ENCODE measurements around the gene PTPN2.
"Not testable (repeated sequence)": the region's sequence is repeated elsewhere in the genome, so short reads cannot be mapped to it uniquely, and the experiment has no call there.

The PTPN2 gene

DNA sequence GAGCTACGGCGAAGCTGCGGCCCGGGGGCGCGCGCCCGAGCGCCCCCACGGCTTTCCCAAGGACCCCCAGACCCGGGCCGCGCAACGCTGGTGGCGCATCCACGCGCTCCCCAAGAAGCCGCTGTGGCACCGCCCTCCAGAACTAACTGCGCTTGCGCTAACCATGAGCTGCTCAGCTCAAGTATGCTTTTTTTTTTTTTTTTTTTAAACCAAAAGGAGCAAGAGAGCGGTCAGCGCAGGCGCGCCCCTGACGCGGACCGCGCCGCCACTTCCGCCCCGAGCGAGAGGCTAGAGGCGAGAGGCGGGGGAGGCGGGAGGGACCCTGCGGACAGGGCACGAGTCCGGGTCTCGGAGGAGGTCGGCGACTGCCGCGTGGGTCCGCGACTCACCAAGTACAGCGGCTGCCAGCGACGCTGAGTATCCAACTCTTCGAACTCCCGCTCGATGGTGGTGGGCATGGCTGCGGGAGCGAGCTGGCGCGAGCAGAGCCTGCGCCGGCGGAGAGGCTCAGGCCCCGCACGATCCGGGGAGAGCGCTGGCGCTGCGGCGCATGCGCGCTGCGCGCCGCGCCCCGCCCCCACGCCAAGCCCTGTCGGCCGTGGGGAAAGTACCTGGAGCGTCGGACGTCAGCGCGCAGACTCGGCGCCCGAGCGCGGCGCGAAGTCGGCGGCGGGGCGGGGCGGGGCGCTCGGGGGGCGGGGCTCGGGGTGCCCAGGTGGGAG is at the start of gene PTPN2:
Gene PTPN2 (minus strand): TSS at position 554 of the 722 bp plus-strand sequence. CDS start 96 bp downstream, at position 458.
- DNase-seq (ENCODE audit: low read depth in 2 of 2) = peak; percentile 86 to 88

DNA sequence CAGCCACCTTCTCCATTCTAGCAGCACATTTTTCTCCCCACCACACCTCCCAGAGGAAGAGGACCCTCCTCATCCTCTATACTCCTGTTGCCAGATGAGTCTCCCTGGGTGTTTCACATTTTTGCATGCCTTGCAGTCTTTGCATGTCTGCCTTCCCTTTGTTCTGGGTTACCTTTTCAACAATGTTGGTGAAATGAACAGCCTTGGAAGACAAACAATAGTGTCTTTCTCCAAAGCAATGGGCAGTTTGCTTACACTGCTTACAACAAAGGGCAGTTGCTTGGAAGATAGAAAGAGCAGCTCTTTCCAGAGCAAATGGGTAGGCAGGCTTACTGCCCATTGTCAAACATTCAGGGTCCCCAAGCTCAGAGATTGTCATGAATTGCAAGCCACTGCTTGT is 49.3 kb upstream of the PTPN2 start:
- no peak for DNase-seq (ENCODE audit: low read depth in 2 of 2)

DNA sequence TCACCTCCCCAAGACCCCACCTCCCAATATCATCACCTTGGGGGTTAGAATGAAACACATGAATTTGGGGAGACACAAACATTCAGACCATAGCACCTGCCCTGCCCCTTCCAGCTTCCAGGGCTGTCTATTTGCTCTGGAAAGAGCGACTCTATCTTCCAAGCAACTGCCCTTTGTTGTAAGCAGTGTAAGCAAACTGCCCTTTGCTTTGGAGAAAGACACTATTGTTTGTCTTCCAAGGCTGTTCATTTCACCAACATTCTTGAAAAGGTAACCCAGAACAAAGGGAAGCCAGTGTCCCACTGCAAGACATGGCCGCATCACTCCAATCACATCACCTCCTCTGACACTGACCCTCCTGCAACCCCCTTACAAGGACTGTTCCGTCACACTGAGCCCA is 46.9 kb upstream of the PTPN2 start:
- no peak for DNase-seq (ENCODE audit: low read depth in 2 of 2)

DNA sequence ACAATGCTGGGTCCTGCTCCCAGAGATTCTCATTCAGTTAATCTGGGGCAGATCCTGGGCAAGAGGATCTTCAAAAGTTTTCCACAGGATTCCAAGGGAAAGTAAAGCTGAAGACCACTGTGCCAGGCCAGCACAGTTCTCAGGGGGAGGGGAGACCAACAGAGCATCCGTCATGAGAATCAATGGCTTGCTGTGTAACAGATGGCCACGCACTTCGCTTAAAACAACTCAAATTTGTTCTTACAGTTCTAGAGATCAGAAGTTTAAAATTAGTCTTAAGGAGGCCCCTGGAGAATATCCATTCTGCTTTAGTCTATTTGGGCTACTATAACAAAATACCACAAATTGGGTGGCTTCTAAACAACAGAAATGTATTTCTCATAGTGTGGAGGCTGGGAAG is 46.3 kb upstream of the PTPN2 start:
- no peak for DNase-seq (ENCODE audit: low read depth in 2 of 2)

DNA sequence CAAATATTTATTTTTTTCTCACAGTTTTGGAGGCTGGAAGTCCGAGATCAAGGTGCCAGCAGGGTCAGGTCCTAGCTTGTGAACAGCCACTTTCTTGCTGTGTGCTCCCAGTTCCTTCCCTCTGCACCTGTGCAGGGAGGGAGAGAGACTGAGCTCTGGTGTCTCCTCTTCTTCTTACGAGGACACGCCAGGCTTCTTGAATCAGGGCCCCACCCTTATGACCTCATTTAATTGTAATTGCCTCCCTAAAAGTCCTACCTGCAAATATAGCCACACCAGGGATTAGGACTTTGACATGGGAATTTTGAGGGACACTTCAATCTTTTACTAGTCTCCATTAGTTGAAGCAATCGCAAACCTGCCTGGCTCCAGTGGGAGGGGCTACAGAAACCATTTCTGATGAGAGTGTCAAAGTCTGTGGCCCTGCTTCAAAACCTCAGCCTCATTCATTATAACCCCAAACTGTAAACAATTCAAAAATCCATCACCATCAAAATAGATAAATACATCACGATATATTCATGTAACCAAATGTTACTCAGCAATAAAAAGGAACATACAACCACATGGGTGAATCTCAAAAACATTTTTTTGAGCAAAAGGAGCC is 45.5 kb upstream of the PTPN2 start:
- no peak for DNase-seq (ENCODE audit: low read depth in 2 of 2)

DNA sequence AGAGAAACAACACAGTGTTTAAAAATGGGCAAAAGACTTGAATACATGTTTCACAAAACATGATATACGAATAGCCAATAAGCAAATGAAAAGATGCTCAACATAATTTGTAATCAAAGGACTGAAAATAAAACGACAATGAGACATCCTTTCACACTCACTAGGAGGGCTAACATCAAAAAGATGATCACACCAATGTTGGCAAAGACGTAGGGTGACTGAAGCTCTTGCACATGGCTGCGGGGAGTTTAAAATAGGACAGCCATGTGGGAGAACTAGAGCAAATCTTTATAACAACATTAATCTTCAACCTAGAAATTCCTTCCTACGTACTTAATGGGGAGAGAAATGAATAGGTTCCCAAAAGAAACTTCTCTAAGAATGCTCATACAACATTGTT is 44.6 kb upstream of the PTPN2 start:
- no peak for DNase-seq (ENCODE audit: low read depth in 2 of 2)

DNA sequence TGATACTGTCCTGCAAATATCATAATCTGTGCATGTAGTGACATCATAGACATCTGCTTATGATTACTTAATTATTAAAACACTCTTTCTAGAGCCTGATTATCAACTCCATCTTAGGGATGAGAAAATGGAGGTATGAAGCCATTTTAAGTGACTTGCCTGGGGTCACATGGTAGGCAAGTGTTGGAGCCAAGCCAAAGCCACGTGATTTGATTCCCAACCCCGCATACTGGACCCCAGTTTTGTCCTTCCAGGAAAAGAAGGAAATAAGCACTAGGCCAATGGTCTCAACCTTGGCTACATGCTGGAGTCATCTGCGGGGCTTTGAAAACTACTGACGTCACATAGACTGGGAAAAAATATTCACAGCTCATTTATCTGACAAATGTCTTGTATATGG is 44.2 kb upstream of the PTPN2 start:
- DNase-seq (ENCODE audit: low read depth in 2 of 2) = no peak

DNA sequence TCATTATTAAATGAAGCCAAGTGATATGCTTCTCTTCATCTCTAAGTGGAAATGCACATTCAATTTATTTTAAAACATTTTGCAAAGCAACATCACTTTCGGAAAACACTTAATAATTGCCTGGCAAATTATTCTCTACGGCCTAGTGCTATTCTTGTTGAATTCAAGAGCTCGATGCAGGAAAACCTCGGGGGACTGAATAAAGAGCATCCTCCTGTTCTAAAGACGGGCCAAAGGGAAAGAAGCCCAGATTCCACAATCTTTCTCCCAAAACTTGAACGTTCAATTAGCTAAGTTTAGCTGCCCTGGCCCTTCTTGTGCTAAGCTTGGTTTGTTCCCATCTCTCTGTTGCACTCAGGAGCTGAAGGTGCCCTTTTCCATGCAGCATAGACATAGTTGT is 40.6 kb upstream of the PTPN2 start:
- no peak for DNase-seq (ENCODE audit: low read depth in 2 of 2)

DNA sequence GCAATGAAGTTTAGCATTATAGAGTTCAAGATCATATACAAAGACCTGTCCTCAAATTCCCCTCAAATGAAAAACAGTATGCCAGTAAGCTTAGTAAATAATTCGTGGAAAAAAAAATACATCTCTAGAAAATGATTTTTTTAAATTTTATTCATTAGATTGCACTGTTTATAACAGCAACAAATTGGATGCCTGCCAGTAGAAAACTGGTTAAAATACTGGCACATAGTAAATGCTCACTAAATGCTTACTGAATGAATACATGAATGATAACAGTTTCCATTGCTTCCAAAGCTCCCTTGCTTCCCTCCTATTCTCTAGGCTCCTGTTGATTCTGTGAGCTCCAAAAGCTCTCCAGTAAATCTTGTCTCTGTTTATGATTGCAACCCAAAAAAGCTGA is 38.2 kb upstream of the PTPN2 start:
- DNase-seq (ENCODE audit: low read depth in 2 of 2) = no peak

DNA sequence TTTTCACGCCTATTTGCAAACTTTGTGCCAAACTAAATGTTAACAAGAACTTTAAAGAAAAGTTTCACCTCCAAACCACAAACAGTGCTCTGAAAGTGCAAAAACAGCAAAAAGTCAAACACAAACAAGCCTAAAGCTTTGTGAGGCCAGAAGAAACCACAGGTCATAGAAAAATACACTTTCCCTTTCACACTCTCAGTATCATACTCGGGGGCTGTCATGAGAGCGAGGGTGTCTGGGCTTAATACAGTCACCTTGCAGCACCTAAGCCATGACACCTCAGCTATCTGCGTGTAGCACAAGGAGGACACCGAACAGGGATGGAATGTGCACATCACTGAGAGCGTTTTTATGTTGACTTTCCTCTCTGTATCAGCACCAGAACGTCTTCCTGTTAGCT is 37.1 kb upstream of the PTPN2 start:
- peak in 1 of 2 donors; percentile 18 for DNase-seq (ENCODE audit: low read depth in 2 of 2)

DNA sequence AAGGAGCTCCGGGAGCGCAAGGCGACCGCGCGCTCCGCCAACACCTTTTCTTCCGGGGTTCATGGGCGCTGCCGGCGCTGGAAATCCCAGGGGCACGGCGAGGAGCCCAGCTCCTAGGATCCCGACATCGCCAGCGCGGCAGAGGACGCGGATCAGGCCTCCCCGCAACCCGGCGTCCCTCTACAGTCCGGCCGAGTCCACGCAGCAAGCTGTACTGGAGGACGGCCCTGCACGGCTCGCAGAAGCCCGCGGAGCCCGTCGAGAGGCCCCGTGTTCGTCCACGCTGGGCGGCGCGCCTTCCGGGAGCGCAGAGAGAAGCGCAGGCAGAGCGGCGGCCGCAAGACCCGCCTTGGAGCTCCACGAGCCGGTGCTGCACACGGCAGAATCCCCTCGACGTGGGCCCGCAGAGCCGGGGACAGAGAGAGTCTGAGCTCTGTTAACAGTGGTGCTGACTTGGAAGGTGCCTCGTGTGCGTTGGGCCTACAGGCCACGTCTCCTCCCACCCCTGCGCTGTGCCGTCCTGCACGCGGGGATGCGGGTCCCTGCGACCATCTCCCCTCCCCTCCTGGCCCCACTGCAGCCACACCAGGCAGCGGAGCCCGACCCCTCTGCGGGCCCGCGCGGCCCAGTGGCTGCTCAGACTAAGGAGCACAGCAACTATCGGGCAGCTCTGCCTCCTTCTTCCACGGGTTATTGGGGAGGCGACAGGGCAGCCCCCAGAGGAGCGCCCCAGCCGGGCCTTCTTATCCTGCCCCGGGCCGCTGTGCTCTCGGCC is 28.1 kb upstream of the PTPN2 start:
- no peak for DNase-seq (ENCODE audit: low read depth in 2 of 2)

DNA sequence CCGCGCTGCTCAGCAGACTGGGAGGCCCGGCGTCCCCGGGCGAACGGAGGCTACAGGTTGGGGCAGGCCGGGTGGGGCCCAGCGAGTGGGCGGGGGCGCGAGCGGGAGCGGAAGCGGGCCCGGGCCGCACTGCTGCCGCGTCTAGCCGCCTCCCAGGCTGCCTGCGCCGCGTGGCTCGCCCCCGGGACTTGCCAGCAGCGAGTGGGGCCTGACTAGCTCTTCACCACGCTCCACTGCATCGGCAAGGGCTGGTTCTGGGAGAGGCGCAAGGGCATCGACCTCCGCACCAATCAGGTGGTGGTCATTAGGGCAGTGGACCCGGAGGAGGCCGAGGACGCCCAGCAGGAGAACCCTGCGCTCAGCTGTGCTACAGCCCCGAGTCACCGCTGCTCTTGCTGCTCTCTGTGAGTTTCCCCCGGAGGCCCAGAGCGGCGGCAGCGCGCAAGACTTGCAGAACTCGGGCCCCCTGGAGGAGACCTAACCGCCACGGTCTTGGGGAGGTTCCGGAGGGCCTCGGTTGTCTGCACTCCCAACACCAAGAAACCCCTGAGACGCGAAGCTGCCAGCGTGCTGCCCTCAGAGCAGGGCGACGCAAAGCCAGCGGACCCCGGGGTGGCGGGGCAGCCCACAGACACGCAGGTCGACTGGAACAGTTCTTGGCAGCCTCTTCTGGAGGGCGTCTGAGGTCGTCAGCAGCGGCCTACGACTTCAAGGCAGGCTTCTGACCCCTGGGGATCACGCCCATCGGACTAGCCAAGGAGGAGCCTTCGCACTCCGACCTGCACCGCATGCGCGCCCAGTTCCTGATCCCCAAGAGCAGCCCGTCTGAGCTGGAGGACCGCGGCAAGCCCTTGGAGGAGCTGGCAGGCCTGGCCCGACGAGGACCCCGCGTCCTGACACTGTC is 27.2 kb upstream of the PTPN2 start:
- peak; percentile 42 to 48 for DNase-seq (ENCODE audit: low read depth in 2 of 2)

DNA sequence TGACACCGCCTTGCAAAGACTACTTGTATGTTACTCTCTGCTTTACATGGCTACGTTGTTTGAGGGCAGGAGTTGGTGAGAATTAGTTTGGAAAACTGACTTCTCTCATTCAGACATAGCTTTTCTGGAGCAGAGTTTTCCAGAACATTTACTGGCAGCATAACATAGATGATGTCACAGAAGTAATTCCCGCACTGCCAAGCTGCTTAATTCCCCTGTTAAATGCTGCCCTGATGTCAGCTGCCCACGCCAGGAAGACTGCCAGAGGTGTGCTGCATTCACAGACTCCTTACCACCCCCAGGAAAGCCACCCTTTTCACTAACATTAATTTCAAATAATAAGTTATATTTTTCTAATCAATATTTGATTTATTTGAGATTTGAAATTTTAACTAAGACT is 24.7 kb upstream of the PTPN2 start:
- no peak for DNase-seq (ENCODE audit: low read depth in 2 of 2)

DNA sequence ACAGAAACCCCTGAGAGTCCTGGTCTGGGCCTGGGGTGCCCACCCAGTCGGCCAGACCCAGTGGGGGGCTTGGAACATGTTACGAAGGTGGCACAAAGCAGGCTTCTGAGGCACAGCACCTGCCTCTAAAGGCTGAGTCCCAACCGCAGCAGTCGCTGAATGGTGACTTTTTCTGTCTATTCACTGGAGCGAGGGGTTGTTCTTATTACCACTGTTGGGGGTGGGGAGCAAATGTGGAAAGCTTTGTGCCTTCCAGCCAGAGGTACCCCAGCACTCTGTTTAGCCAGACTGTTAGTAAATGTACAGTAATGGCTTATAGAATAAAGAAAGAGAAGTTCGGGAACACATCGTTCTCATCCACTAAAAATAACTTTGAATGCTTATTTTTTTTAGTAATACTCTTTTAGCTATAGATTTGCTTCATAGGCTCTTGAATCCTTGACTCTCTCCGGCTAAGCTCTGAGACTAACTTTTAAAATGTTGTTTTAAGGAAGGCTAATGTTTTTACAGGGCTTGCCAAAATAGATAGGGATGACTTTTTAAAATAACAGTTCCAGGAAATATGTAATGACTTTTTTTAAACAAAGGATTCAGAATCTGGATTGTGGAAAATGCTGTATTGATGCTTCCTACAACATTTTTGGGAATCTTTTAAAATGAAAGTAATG is 23.4 kb upstream of the PTPN2 start:
- DNase-seq (ENCODE audit: low read depth in 2 of 2) = no peak

DNA sequence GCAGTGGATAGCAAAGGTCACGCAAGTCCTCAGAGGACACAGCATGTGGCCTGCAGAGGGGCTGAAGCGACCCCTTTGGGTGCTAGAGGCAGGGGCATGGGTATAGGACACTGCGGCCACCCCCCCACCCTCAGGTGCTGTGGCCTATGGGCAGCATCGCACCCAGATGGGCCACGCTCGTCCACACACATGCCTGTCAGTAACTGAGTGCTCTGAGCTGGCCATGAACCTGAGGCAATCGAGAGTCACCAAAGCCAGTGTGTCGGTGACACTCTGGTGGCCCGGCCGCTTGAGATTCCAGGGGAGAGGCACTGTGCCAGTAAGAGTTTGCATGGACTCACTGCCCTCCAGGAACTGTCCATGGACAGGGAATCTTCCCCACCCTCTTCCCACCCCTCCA is 22.7 kb upstream of the PTPN2 start:
- DNase-seq (ENCODE audit: low read depth in 2 of 2) = no peak

DNA sequence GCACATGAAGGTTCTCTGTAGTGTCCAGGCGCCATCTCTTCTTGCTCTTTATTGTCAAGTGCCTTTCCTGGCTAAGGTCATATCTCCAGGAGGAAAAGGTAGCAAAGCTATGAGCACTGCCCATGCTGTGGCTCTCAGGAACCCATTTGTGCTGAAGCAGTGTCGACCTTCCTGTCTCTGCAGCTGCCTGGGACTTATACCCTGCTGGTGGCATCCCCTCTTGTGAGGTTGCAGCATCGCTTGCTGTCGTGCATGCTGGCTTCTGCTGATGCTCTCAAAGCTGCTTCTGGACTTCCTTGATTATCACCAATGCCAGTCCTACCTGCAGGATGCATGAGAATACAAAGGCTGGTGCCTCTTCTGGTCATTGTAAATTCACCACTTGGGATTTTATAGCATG is 22.1 kb upstream of the PTPN2 start:
- DNase-seq (ENCODE audit: low read depth in 2 of 2) = no peak

DNA sequence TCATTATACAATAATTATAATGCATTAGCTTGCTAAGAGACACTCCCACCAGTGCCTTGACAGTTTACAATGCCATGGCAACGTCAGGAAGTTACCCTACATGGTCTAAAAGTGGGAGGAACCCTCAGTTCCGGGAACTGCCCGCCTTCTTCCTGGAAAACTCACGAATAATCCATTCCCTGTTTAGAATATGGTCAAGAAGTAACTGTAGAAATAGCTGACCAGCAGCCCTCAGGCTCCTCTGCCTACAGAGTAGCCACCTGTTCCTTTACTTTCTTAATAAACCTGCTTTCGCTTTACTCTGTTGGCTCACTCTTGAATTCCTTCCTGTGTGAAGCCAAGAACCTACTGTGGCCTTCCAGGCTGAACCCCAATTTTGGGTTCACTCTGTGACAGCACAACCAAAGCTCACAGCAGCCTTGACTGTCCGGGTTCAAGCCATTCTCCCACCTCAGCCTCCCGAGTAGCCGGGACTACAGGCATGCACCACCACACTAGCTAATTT is 20.0 kb upstream of the PTPN2 start:
- no peak for DNase-seq (ENCODE audit: low read depth in 2 of 2)

DNA sequence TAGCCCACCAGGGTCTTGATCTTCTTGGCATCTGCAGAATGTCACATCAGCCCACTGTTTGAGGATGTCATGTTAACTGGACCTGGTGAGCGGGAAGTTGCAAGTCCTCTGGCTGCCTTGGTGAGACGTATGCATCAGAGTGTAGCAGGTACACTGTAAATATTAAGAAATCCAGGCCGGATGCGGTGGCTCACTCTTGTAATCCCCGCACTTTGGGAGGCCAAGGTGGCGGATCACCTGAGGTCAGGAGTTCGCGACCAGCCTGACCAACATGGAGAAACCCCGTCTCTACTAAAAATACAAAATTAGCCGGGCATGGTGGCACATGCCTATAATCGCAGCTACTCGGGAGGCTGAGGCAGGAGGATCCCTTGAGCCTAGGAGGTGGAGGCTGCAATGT is 17.2 kb upstream of the PTPN2 start:
- not testable (repeated sequence) for DNase-seq (ENCODE audit: low read depth in 2 of 2)

DNA sequence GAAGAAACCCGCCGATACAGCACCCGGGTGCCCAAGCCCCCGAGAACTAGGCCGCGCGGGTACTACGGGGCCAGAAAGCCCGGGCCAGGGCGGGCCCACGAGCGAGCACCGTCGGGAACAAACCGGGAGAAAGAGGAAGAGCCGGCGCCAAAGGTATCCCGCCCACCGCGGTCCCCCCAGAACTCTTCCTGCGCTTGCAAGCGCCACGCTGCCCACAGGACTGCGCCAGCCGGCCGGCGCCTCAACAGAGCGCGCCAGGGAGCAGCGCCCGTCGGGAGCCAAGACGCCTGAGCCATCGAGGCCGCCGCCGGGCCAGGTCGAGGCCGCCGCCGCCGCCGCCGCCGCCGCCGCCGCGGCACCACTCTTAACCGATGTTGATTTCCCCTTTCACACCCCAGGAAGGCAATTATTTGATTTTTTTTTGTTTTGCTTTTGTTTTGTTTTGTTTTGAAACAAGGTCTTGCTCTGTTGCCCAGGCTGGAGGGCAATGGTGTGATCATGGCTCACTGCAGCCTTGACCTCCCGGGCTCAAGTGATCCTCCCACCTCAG is 12.8 kb upstream of the PTPN2 start:
- DNase-seq (ENCODE audit: low read depth in 2 of 2) = not testable (repeated sequence)

DNA sequence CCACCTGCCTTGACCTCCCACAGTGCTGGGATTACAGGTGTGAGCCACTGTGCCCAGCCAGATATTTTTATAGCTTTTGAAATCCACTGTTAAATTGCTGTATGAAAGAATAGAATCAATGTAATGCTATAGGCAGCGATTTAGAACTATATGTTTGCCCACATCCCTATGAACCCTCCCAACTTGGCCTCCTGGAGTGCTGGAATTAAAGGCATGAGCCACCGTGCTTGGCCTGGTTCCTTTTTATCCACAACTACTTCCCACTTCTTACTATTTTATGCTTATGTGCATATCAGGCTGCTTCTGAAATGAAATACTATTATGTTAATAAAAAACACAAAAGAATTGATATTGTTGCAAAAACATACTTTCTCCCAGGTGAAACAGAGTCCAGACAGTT is 11.6 kb upstream of the PTPN2 start:
- no peak for DNase-seq (ENCODE audit: low read depth in 2 of 2)

DNA sequence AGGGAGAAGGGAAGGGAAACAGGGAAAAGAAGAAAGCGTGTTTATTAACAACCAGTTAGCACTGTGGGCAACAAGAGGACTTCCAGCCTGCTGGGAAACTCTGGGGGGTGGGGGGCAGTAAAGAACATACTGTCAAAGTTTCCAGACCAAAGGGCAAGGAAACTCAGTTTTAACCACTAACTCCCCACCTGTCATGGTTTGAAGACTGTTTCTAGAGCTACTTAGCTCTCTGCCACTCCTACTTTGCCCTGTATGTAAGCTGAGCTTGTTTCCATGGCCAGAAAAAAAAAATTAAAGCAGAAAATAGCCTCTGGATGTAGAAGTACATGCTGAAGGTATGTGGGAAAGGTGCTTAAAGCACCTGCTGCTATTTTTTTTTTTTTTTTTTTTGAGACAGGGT is 11.0 kb upstream of the PTPN2 start:
- no peak for DNase-seq (ENCODE audit: low read depth in 2 of 2)

All from stimulated activated CD8-positive, alpha-beta memory T cell treated with anti-CD3 and anti-CD28 coated beads, Interleukin-15, amount 100 ng/mL, for 48 hours (primary cell).